GM21381 (cell line): ENCODE measurements around the gene GAK.

Experiments used
- ATAC-seq: cut with Tn5 transposase; IDR thresholded peaks from one replicate; pipeline ENCODE4 v1.9.1; 2021; ENCODE audit warnings: mild to moderate bottlenecking, moderate library complexity; ENCODE audit not compliant: unreplicated experiment

GAK gene

DNA sequence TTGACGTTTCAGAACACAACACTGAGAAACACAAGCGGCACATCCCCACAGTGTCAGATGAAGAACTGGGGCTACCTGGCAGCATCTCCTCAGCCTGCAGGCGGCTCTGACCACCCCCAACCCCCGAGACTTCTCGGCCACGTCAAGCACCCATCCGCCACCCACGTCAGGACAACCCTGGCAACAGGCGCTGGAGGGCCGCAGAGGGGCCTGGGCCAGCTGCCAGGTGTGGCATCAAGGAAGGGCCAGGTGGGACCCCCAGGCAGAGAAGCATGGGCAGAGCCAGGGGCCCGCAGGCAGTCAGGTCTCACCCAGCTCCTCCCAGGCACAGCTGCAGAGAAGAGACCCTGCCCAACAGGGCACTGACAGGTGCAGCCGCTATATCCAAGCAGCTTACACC, 22.3 kb downstream of the GAK start:
- no peak for ATAC-seq

DNA sequence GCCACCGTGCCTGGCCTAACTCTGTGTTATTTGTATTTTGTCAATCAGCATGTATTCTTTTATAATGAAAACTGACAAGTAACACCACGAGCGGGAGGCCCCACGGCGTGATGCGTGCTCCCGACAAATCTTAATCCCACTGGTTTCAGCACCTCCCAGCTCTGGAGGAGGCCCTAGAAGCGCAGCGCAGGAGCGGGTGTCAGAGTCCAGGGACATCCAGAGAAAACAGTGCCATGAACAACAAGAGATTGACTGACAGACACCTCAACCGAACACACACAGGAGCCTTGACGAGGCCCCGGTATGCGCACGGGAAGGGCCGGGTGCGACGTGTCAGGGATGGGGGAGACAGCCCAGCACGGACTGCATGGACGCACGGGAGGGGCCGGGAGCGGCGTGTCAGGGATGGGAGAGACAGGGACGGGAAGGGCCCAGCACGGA, 23.0 kb downstream of the GAK start:
- no peak for ATAC-seq

GRCh38 chr4:907691-908425, 24.3 kb downstream of the GAK start:
- no peak for ATAC-seq

DNA sequence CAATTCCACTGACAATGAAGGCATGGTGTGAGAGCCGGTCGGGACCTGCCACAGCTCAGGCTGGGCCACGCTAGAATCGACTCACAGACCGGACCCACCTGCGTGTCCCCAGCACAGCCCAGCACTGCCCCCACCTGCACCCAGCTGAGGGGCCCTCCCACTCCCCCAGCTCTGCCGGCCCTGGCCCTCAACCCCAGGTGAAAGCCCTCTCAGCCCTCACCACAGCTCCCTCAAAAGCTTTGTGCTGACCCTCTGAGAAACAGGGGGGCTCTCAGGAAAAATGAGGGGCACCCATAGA, 25.1 kb downstream of the GAK start:
- ATAC-seq: no peak

DNA sequence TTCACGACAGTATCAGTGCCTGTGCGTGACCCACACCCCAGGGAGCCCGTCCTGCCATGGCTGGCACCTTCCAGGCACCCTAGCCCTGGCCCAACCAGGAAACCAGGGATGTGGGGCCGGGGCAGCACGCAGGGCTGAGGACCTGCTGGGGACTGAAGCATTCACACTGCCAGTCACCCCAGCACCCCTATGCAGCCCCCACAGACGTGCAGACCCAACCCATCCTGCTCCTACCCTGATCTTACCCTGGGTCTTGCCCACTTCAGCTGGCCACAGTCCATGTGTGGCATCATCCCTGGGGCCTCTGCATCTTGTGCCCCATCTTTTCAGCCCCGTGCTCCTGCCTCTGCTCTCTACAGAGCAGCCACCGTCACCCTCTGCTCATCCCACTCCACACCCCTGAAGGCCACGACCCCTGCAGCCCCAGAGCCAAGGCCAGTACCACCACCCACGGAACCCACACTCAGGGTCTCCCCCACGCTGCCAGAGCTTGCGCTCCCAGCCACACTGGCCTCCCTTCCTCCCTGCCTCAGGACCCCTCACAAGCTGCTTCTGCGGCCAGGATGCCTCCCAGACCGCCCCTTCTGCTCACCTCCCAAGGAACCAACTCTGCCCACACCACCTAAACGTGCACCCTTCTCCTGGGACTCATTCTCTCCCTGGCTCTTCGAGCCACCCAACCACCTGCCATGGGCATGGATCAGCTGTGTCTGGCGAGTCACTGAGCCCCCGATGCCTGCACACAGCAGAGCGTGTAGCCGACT, 25.6 kb downstream of the GAK start:
- ATAC-seq: no peak

DNA sequence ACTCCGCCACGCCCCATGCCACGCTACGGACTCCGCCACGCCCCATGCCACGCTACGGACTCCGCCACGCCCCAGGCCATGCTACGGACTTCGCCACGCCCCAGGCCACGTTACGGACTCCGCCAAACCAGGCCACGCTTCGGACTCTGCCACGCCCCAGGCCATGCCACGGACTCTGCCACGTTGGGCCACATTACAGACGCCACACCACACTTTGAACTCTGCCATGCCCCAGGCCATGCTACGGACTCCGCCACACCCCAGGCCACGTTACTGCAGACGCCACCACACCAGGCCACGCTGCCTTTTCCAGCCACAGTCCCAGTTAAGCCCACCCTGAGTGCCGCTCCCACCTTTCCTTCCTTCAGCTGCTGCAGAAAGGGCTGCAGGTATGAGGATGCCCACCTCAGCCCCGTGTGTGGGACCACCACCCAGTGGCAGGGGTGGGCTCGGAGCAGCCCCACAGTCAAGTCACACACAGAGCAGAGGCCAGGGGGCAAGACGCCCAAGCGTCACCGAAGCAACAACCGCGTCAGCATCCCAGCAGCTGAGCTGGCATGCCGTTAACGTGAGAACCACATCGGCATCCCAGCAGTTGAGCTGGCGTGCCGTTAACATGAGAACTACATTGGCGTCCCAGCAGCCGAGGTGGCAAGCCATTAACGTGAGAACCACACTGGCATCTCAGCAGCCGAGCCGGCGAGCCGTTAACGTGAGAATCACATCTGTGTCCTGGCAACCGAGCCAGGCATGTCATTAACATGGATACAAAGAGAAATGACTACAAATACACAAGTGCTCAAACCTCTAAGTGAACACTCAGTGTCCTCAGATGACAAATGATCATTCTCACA, 26.4 kb downstream of the GAK start:
- no peak for ATAC-seq

GRCh38 chr4:903066-904046, 28.8 kb downstream of the GAK start:
- no peak for ATAC-seq

DNA sequence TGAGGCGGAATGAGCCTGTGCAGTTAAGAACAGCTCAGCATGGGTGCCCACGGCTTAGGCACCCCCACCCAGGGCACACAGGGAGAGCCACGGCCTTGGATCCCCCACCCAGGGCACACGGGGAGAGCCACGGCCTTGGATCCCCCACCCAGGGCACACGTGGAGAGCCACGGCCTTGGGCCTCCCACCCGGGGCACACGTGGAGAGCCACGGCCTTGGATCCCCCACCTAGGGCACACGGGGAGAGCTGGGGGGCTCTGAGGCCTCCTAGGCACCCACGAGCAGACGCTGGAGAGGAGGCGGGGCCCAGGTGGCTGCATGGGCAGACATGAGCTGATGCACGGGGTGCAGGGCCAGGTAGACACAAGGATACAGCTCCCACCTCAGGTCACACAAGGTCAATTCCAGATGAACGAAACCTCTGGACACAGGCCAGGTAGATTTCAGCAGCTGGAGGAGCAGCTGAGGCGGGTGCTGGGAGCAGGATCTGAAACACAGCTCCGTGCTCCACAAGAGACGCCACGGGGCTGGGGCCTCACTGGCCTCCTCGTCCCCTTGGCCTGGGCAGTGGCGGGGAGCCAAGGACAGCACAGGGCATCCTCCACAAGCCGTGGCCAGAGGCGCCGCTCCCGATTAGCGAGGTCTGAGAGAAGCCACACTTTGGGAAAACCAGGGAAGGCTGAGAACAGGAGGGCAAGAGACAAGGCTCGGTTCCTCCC, 30.8 kb downstream of the GAK start:
- no peak for ATAC-seq

DNA sequence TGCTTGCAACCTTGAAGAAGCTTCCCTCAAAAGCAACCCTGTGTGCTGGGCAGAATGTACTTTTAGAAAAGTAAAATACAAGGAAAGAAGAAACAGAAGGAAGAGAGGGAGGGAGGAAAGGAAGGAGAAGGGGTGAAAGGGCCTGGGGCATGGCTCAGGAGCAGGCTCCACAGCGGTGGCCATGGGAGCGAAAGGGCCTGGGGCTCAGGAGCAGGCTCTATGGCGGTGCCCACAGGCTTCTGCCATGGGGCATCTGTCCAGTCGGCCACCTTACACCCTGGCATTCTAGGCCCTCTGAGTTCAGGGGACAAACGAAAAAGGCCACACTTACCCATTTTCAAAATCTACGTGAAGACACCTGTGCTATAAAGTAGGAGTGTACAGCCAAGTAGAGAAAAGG, 31.4 kb downstream of the GAK start:
- ATAC-seq: no peak

DNA sequence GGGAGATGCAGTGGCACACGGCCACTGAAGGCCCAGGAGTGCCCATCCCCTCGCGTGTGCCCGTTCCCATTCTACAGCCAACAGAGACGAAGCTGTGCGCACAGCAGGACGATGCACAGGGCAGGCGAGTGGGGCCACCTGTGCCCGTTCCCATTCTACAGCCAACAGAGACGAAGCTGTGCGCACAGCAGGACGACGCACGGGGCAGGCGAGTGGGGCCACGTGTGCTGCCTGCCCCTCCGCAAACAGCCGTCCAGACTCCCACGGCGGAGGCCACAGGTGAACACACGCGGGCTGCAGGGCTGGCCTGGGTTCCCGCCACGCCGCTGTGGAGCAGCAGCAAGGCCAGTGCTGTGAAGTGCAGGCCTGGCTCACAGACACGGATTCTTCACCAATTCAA, 32.0 kb downstream of the GAK start:
- ATAC-seq: no peak

DNA sequence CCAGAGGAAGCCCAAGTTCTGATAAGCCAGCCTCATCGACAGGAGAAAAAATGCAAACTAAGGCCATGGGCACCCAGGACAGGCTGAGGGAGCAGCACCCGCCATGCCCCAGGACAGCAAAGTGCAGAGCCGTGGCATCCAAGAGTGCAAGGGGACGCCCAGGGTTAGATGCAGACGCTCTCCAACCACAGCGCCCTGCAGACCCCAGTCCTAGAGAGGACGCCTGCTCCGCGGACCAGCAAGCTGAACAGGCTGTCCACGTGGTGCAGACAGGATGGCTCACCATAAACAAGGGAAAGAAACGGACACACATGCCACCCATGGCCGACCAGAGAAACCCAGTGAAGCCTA, 32.6 kb downstream of the GAK start:
- ATAC-seq: no peak

DNA sequence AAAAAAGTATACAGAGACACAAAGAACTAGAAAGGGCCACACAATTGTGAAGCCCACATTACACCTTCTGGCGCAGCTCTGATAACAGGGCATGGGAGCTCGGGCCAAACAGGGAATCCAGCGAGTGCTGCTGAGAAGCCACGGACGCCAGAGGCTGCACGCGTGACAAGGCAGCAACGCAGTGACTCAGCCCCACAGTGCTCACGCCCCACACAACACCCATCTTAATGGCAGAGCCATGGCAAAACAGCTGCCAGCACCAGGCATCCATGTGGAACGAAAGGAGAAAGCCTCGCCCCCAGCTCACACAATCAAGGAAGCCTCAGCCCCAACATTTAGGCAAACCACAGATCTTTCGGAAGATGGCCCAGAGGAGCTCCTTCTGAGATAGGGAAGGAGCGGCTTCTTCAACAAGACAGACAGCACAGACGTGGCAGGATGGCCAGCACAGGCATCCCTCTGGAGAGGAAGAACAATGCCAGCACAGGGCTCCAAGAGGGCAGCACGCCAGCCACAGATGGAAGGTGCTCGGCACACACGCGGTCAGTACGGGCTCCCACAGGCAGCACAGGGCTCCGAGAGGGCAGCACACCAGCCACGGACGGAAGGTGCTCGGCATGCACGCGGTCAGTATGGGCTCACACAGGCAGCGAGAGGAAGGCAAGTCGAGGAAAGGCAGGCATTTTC, 33.1 kb downstream of the GAK start:
- no peak for ATAC-seq

GRCh38 chr4:898123-898522, 34.0 kb downstream of the GAK start:
- ATAC-seq: no peak

DNA sequence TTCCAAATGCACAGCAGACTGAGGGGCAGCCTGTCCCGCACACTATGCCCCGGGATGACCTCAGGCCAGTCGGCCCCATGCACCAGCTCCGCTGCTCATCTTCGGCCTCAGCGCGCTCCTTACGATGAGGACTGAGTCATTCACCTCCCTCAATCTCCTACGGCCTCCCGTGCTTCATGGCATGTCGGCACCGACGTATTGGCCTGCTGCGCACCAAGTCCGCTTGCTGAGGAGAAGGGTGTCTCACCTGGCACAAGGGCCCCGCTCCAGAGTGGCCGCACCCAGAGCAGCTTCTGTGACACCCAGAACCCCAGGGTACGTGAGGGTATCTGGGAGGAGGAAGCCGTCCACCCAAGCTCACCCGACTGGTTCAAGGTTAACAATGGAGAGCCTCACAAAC, 35.5 kb downstream of the GAK start:
- no peak for ATAC-seq

DNA sequence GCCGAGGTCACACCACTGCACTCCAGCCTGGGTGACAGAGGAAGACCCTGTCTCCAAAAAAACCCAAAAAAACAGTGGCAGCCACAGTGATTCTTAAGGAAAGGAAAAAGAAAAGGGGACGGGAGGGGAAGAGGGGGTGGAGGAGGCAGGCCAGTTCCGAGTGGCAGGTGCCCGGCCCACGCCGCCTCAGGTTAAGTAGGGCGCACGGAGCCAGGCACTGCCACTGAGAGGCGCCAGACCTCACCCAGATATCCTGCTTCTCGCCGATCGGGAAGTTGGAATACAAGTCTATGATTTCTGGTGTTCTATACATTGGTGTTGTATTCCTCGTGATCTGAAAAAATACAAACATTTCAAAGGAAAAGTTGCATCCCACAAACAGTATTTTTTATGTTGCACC, 35.9 kb downstream of the GAK start:
- ATAC-seq: no peak

DNA sequence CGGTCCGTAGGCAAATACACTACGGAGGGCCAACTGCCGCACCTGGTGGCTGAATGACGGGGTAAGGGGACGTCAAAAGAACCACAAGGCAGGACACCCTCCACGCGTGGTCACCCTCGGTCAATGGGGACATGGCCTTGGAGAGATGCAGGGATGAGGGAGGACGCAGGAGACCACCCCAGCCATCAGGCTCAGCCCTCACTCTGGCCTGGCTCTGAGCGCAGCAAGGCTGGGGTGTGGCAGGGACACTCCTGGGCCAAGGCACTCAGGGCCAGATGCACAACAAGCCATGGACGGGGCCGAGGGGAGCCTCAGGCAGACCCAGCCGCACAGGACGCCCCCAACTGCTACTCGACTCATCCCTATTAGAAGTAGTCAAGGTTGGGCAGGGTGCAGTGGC, 36.5 kb downstream of the GAK start:
- no peak for ATAC-seq

DNA sequence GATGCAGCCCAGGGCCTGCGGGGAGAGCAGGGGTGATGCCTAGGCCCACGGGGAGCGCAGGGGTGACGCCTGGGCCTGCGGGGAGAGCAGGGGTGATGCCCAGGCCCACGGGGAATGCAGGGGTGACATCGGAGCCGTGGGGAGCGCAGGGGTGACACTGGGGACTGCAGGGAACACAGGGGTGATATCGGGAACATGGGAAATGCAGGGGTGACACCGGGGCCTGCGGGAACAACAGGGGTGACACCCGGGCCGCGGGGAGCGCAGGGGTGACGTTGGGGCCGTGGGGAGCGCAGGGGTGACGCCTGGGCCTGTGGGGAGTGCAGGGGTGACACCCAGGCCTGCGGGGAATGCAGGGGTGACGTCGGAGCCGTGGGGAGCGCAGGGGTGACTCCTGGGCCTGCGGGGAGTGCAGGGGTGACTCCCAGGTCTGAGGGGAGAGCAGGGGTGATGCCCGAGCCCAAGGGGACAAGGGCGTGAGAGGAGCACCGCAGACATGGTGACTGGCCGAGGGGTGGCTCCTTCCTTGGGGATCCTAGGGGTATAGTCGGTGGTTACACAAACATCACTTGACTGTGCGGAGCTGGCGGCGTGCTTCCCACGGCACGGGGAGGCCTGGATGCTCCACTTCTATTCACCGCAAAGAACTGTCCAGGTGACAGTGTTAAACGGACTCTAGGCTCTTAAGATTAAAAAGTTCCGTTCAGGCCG, 38.0 kb downstream of the GAK start:
- no peak for ATAC-seq

DNA sequence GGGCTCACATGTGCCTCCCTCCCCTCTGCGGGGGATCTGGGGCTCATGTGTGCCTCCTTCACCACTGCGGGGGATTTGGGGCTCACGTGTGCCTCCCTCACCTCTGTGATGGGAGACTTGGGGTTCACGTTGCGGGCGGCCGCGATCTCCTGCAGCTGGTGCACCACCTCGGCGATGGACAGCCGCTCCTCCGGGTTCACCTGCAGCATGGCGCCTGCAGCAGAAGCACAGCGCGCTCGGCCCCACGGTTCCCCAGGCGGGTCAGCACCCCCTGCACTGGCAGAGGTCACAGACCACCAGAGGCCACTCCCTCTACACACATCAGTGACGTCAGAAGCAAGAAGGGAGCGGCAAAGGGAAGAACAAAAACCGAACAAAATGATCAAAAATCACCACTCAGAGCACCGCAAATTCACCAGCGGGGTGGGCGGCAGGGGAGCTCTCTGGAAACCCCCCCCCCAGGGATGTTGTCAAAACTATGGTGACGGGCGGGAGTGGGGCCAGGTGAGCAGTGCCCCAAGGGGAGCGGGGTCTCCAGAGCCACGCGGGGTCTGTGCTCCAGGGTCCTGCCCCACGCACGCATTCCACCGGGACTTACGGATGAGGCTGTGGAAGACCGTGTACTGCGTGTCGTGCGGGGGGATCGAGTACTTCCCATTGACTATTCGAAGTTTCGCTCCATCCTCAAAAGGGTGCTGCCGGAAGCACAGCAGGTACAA, 38.7 kb downstream of the GAK start:
- no peak for ATAC-seq
